Osteoblast (primary cell): ENCODE results near the gene RHBDD1. TPM values are rescaled to one million over a fixed set of nuclear protein-coding genes. Genes with fewer than 3 reads are reported as not detected.

Source experiments
- DNase-seq: peaks from one replicate; pipeline ENCODE4 v3.0.0; 2011; ENCODE audit warnings: low spot score, mixed read lengths; ENCODE audit not compliant: insufficient read length; ENCODE audit errors: missing footprints
- H2AFZ ChIP-seq: 2 replicates; pipeline ENCODE4 v1.6.0; 2011; ENCODE audit warnings: mild to moderate bottlenecking, low read length
- H3K27ac ChIP-seq: 2 replicates; pipeline ENCODE4 v1.5.1; 2011; ENCODE audit warnings: mild to moderate bottlenecking, low read depth, low read length, moderate library complexity
- H3K27me3 ChIP-seq: 2 replicates; pipeline ENCODE4 v1.6.0; 2012; ENCODE audit warnings: mild to moderate bottlenecking, control low read depth, inconsistent platforms, low read length, moderate library complexity; ENCODE audit not compliant: insufficient read depth
- H3K36me3 ChIP-seq: 2 replicates; pipeline ENCODE4 v1.5.1; 2011; ENCODE audit warnings: mild to moderate bottlenecking, low read length, control low read depth, moderate library complexity; ENCODE audit not compliant: insufficient read depth
- H3K4me1 ChIP-seq: 2 replicates; pipeline ENCODE4 v1.5.1; 2011; ENCODE audit warnings: mild to moderate bottlenecking, low read length, control low read depth, moderate library complexity; ENCODE audit not compliant: insufficient read depth
- H3K4me2 ChIP-seq: 2 replicates; pipeline ENCODE4 v1.6.0; 2011; ENCODE audit warnings: mild to moderate bottlenecking, low read length; ENCODE audit not compliant: insufficient read depth
- H3K4me3 ChIP-seq: fragments of 200-600 bp; sonication (generic); 3 replicates; pipeline ENCODE4 v1.5.1; 2012; ENCODE audit warnings: mild to moderate bottlenecking, low read length, inconsistent platforms; ENCODE audit not compliant: insufficient read depth
- H3K79me2 ChIP-seq: 2 replicates; pipeline ENCODE4 v1.6.0; 2012; ENCODE audit warnings: mild to moderate bottlenecking, low read length, control low read depth, inconsistent platforms; ENCODE audit not compliant: insufficient read depth
- H3K9me3 ChIP-seq: 2 replicates; pipeline ENCODE4 v1.5.1; 2011; ENCODE audit warnings: low read depth, low read length, control low read depth
- H4K20me1 ChIP-seq: 2 replicates; pipeline ENCODE4 v1.6.0; 2012; ENCODE audit warnings: mild to moderate bottlenecking, low read length, control low read depth; ENCODE audit not compliant: insufficient read depth
- total RNA-seq: library from RNA; depleted of rRNA; stranded (reverse); fragments of >200 nt; gene quantifications from 2 replicates; pipeline ENCODE4 v1.2.3, GENCODE V29; 2012
- TF ChIP-seq, protein P1 (sequence below): IDR thresholded peaks from 2 replicates; pipeline ENCODE4 v1.5.1; 2011; ENCODE audit warnings: mild to moderate bottlenecking, low read depth, low read length, moderate library complexity; ENCODE audit errors: extremely low read depth

RHBDD1 gene
- total RNA-seq, 1 donor = 25.3 TPM

DNA sequence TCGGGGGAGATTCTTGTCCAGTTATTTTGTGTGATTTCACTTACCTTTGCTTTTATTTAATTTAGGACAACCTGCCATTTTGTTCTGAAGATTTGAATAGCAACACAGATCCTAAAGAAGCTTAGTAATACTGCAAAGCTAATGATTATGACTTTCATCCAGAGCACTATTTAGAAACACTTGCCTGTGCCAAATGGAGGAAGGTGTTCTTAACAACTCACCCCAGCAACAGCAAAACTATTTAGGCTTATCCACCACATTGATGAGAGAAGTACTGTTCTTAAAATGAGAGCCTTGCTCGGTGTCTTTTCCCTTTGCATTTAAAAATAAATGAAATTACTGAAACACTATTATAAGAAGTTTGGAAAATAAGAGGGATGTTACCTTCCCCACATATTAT, 59.7 kb downstream of the RHBDD1 start:
- Histone ChIP-seq H3K27me3 (no peaks in the 10 kb centered on the region), H2AFZ (no peak overlapping the region), H3K27ac (no peak overlapping the region), H3K4me1 (peaks cover 29% of the 10 kb centered on the region), H4K20me1 (no peaks in the 10 kb centered on the region), H3K36me3 (no peaks in the 10 kb centered on the region), H3K9me3 (no peaks in the 10 kb centered on the region), H3K79me2 (no peaks in the 10 kb centered on the region), H3K4me3 (no peak overlapping the region), H3K4me2 (no peak overlapping the region)
- TF ChIP-seq, protein P1, sequence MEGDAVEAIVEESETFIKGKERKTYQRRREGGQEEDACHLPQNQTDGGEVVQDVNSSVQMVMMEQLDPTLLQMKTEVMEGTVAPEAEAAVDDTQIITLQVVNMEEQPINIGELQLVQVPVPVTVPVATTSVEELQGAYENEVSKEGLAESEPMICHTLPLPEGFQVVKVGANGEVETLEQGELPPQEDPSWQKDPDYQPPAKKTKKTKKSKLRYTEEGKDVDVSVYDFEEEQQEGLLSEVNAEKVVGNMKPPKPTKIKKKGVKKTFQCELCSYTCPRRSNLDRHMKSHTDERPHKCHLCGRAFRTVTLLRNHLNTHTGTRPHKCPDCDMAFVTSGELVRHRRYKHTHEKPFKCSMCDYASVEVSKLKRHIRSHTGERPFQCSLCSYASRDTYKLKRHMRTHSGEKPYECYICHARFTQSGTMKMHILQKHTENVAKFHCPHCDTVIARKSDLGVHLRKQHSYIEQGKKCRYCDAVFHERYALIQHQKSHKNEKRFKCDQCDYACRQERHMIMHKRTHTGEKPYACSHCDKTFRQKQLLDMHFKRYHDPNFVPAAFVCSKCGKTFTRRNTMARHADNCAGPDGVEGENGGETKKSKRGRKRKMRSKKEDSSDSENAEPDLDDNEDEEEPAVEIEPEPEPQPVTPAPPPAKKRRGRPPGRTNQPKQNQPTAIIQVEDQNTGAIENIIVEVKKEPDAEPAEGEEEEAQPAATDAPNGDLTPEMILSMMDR = no peak
- DNase-seq = no peak

DNA sequence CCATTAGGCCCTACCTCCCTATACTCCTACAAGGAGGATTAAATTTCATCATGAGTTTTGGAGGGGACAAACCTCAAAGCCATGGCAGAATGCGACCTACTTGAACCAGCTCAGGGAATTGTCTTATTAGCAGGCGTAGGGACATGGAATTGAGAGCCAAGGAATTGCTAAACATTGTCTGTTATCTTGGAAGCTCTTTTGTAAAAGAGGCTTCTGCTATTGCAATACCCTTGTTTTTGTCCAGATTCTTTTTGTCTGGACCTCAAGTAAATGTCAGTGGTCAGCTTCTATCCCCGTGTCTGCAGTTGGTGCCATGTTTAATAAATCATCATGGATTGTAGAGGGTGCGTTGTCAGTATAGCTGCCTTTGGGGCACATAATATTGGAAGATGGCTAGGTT, 62.3 kb downstream of the RHBDD1 start:
- Histone ChIP-seq H4K20me1 (no peaks in the 10 kb centered on the region), H3K36me3 (no peaks in the 10 kb centered on the region), H3K27me3 (no peaks in the 10 kb centered on the region), H3K27ac (no peak overlapping the region), H3K4me3 (no peak overlapping the region), H3K4me1 (peaks cover 17% of the 10 kb centered on the region), H3K9me3 (no peaks in the 10 kb centered on the region), H3K79me2 (no peaks in the 10 kb centered on the region), H2AFZ (no peak overlapping the region), H3K4me2 (no peak overlapping the region)
- DNase-seq = no peak
- TF ChIP-seq, protein P1 = no peak

DNA sequence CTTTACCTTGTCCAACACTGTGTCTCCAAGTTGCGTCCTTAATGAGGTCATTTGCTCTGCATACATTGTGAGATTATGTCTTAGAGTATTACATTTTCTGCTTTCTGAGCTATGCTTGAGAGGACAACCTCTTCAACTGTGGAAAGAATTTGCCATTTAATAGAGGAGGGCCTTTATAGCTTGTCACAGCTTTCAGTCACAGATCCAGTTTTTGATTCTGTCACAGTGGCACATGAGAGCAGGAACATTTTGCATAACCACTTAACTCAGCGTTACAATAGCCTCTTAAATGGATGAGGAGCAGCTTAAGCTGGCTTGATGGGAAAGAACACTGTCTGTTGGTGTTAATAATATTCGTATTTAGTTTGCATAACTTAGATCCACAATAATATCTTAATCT, 63.0 kb downstream of the RHBDD1 start:
- TF ChIP-seq, protein P1 = no peak
- no peak overlapping the region for H3K4me3 ChIP-seq
- no peaks in the 10 kb centered on the region for H3K36me3 ChIP-seq
- H3K4me2 ChIP-seq = no peak overlapping the region
- no peaks in the 10 kb centered on the region for H3K79me2 ChIP-seq
- no peak overlapping the region for H2AFZ ChIP-seq
- H3K27ac ChIP-seq = no peak overlapping the region
- H3K27me3 ChIP-seq = no peaks in the 10 kb centered on the region
- H4K20me1 ChIP-seq = no peaks in the 10 kb centered on the region
- no peaks in the 10 kb centered on the region for H3K9me3 ChIP-seq
- H3K4me1 ChIP-seq = peaks cover 19% of the 10 kb centered on the region
- DNase-seq = no peak

DNA sequence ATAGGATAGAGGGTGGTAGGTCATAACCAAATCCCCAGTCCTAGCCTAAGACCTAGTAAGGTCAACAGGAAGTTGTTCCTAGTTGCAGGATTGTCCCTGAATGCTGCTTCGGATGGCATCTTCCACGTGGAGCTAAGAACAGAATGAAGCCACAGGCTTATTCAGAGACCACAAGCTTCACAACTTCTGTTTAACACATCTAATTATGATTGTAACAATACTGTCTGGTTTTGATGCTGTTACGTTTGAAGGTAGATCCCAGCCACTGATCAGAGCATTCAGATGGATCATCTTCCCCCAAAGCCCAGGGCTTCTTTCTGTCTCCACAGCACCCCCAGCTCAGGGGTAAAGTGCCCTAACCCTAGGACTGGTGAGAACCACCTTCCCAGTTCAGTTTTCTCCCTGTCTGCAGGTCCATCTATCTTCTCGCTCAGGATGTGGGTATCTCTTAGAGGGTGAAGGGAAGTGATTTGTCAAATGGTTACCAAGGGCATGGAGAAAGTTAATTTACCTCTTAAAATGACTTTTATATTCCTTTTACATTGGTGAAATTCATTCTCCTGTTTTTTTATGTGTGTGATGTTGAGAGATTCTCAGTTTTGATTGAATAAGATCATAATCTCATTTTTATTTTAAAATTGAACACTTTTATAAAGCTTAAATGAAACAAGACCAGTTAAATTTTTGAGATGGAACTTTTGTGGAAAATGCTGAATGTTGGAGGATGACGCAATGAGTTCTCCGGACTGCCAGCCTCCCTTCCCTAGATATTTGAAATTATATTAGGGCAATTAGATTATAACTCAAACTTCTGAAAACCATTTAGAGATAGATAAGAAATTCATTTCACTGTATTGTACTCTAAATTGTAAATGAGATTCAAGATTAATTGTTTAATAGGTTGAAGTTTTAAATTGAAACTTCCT, 66.5 kb downstream of the RHBDD1 start:
- Histone ChIP-seq H3K27ac (peak overlapping the region; percentile 77), H3K4me3 (no peak overlapping the region), H3K9me3 (no peaks in the 10 kb centered on the region), H3K4me1 (peaks cover 21% of the 10 kb centered on the region), H4K20me1 (no peaks in the 10 kb centered on the region), H3K27me3 (no peaks in the 10 kb centered on the region), H2AFZ (no peak overlapping the region), H3K79me2 (no peaks in the 10 kb centered on the region), H3K36me3 (no peaks in the 10 kb centered on the region), H3K4me2 (peak overlapping the region; percentile 61)
- peak; percentile 2 for DNase-seq
- TF ChIP-seq, protein P1 = no peak
